Measurements from ENCODE around the gene SDF2L1. TPM values are rescaled to one million over a fixed set of nuclear protein-coding genes. Genes with fewer than 3 reads are reported as not detected.
A peak's percentile ranks its signal among the peaks of the same experiment; 100 is the strongest.
"Not testable (repeated sequence)": the region's sequence is repeated elsewhere in the genome, so short reads cannot be mapped to it uniquely, and the experiment has no call there.

Gene SDF2L1
- 10 to 100 TPM in 2 of 4 donors, 1 to 10 TPM in 2; 1.8 to 22.4 (median 11.3) TPM for total RNA-seq

DNA sequence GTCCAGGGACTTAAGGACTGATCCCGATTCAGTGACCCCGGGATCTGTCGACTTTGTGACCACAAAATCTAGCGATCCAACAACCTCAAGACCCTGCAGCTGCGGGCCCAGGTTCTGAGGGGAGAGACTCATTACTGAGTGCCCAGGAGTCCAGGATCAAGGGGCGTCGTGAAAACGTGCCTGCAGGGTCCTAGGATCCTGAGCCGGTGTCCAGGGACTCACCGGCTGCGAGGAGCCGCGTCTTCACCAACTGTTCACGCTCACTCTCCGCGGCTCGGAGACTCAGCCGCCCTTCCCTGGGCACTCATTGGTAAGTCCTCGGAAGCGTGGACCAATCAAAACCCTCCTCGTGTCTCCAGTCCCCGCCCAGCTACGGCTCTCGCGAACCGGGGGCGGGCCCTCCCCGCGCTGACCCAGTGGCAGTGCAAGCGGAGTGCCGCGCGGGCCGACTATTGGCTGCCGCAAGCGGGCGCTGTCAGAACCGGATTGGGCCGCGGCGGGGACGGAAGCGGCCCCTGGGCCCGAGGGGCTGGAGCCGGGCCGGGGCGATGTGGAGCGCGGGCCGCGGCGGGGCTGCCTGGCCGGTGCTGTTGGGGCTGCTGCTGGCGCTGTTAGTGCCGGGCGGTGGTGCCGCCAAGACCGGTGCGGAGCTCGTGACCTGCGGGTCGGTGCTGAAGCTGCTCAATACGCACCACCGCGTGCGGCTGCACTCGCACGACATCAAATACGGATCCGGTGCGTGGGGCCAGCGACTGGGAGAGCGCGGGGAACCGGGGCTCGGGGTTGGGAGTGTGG lies at the start of gene SDF2L1:
Gene SDF2L1 (plus strand): TSS at position 514 of the 795 bp plus-strand sequence. CDS start 35 bp downstream, at position 549.
- peak within 1 kb of the TSS in 1 of 2 donors; percentile 65 for H3K27ac ChIP-seq

DNA sequence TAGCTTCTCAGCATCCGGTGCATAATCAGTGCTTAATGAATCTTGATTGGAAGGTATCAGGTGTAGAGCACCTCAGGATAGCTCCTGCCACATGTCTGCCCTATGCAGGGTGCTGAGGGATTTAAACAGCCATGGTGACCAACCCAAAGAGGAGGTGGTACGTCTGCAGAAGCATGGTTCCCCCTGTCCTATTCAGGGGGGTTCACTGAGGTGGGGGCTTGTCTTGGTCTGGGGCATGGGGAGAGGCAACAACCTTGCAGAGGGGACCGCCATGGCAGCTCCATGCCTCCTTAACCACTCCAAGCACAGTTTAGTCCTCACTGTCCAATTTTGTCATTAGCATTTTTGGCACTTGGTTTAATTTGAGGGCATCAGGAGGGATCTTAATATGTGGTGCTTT lies 49.7 kb upstream of the SDF2L1 start:
- no peak for TF ChIP-seq POLR2A (IDR thresholded peaks at IDR 0.05)
- TF ChIP-seq, protein P1, sequence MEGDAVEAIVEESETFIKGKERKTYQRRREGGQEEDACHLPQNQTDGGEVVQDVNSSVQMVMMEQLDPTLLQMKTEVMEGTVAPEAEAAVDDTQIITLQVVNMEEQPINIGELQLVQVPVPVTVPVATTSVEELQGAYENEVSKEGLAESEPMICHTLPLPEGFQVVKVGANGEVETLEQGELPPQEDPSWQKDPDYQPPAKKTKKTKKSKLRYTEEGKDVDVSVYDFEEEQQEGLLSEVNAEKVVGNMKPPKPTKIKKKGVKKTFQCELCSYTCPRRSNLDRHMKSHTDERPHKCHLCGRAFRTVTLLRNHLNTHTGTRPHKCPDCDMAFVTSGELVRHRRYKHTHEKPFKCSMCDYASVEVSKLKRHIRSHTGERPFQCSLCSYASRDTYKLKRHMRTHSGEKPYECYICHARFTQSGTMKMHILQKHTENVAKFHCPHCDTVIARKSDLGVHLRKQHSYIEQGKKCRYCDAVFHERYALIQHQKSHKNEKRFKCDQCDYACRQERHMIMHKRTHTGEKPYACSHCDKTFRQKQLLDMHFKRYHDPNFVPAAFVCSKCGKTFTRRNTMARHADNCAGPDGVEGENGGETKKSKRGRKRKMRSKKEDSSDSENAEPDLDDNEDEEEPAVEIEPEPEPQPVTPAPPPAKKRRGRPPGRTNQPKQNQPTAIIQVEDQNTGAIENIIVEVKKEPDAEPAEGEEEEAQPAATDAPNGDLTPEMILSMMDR (IDR thresholded peaks at IDR 0.05), result no peak
- intact Hi-C loops (cut with DNase I; ENCODE audit: low total_unique reads), result no loop called here
- Histone ChIP-seq H3K4me1 (peaks cover 0 to 3% of the 10 kb centered on the region in 2 donors), H3K36me3 (no peaks in the 10 kb centered on the region), H3K27me3 (no peaks in the 10 kb centered on the region), H3K27ac (no peak overlapping the region), H3K4me3 (no peak overlapping the region), H3K9me3 (no peaks in the 10 kb centered on the region)
- DNase-seq, result no peak

More for the DNA sequence above, at the start of gene SDF2L1:
- TF ChIP-seq POLR2A (IDR thresholded peaks at IDR 0.05), result peak in 1 of 2 donors; percentile 60
- TF ChIP-seq, protein P1 (IDR thresholded peaks at IDR 0.05), result peak in 3 of 4 experiments; percentile 17 to 54 (median 24)
- intact Hi-C loops (cut with DNase I; ENCODE audit: low total_unique reads), result no loop called here
- no peaks in the 10 kb centered on the region for H3K9me3 ChIP-seq
- H3K36me3 ChIP-seq, result no peaks in the 10 kb centered on the region
- peak within 1 kb of the TSS; percentile 73 to 74 for H3K4me3 ChIP-seq
- peak; percentile 98 for DNase-seq
- peaks cover 0 to 8% of the 10 kb centered on the region in 2 donors for H3K4me1 ChIP-seq
- H3K27me3 ChIP-seq, result no peaks in the 10 kb centered on the region

- H3K4me1 ChIP-seq, result peaks cover 0 to 3% of the 10 kb centered on the region in 2 donors
- H3K27me3 ChIP-seq, result no peaks in the 10 kb centered on the region
- no peak overlapping the region for H3K4me3 ChIP-seq
- no peak for TF ChIP-seq POLR2A (IDR thresholded peaks at IDR 0.05)
- TF ChIP-seq, protein P1 (IDR thresholded peaks at IDR 0.05), result no peak
- intact Hi-C loops (cut with DNase I; ENCODE audit: low total_unique reads), result no loop called here
- DNase-seq, result no peak
- no peak overlapping the region for H3K27ac ChIP-seq
- no peaks in the 10 kb centered on the region for H3K9me3 ChIP-seq
- no peaks in the 10 kb centered on the region for H3K36me3 ChIP-seq
These were observed 48.5 kb upstream of the SDF2L1 start for GRCh38 chr22:21593406-21594232.

GRCh38 chr22:21594865-21595452 lies 47.1 kb upstream of the SDF2L1 start:
- H3K4me3 ChIP-seq, result no peak overlapping the region
- peaks cover 0 to 3% of the 10 kb centered on the region in 2 donors for H3K4me1 ChIP-seq
- H3K9me3 ChIP-seq, result no peaks in the 10 kb centered on the region
- no peak for DNase-seq
- H3K36me3 ChIP-seq, result no peaks in the 10 kb centered on the region
- TF ChIP-seq, protein P1 (IDR thresholded peaks at IDR 0.05), result no peak
- no peak for TF ChIP-seq POLR2A (IDR thresholded peaks at IDR 0.05)
- H3K27me3 ChIP-seq, result no peaks in the 10 kb centered on the region
- intact Hi-C loops (cut with DNase I; ENCODE audit: low total_unique reads), result no loop called here
- H3K27ac ChIP-seq, result no peak overlapping the region

GRCh38 chr22:21596356-21597135 lies 45.6 kb upstream of the SDF2L1 start:
- H3K36me3 ChIP-seq; H3K4me3 ChIP-seq; H3K4me1 ChIP-seq; H3K27ac ChIP-seq; intact Hi-C loops (cut with DNase I; ENCODE audit: low total_unique reads); H3K9me3 ChIP-seq; DNase-seq; H3K27me3 ChIP-seq: not testable (repeated sequence)

All from uterus (tissue), 4 donors.